Fibroblast of villous mesenchyme (primary cell): ENCODE measurements around the gene HS2ST1. TPM values are rescaled to one million over a fixed set of nuclear protein-coding genes. Genes with fewer than 3 reads are reported as not detected.
"Not testable (repeated sequence)": the region's sequence is repeated elsewhere in the genome, so short reads cannot be mapped to it uniquely, and the experiment has no call there.

ENCODE experiments used
- DNase-seq: peaks from one replicate; pipeline ENCODE4 v3.0.0-alpha.2; 2010; ENCODE audit warnings: low read depth
- H3K4me3 ChIP-seq: 2 replicates; pipeline ENCODE4 v1.5.1; 2011; ENCODE audit warnings: low read depth, mild to moderate bottlenecking, low read length
- total RNA-seq: library from RNA; depleted of rRNA; stranded (reverse); fragments of >200 nt; gene quantifications from 2 replicates; pipeline ENCODE4 v1.2.3, GENCODE V29; 2012
- TF ChIP-seq, protein P1 (sequence below): IDR thresholded peaks from 2 replicates; pipeline ENCODE4 v1.5.1; 2012; ENCODE audit warnings: low read depth, mild to moderate bottlenecking, low read length; ENCODE audit not compliant: insufficient read depth

The HS2ST1 gene
- total RNA-seq, 1 donor: 18.6 TPM

DNA sequence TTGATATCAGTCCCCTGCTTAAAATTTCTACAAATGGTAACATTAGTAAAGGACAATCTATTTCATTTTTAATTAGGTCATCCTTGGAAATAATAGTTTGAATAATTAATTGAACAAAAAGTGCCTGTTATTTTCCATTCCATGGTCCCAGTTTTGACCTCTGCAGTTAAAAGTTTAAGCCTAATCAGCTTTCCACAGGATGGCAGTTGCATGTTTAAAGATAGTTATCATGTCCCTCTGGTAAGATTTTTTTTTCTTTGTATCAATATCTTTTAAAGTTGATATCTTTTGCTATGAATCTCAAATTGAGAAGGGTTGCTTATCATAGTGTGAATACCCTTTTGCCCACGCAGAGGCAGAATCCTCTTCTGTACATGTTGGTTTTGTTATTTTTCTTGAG lies 90.4 kb downstream of the HS2ST1 start:
- TF ChIP-seq, protein P1, sequence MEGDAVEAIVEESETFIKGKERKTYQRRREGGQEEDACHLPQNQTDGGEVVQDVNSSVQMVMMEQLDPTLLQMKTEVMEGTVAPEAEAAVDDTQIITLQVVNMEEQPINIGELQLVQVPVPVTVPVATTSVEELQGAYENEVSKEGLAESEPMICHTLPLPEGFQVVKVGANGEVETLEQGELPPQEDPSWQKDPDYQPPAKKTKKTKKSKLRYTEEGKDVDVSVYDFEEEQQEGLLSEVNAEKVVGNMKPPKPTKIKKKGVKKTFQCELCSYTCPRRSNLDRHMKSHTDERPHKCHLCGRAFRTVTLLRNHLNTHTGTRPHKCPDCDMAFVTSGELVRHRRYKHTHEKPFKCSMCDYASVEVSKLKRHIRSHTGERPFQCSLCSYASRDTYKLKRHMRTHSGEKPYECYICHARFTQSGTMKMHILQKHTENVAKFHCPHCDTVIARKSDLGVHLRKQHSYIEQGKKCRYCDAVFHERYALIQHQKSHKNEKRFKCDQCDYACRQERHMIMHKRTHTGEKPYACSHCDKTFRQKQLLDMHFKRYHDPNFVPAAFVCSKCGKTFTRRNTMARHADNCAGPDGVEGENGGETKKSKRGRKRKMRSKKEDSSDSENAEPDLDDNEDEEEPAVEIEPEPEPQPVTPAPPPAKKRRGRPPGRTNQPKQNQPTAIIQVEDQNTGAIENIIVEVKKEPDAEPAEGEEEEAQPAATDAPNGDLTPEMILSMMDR: no peak
- no peak overlapping the region for H3K4me3 ChIP-seq
- no peak for DNase-seq

GRCh38 chr1:87007323-87007722 lies 92.9 kb downstream of the HS2ST1 start:
- no peak for DNase-seq
- no peak overlapping the region for H3K4me3 ChIP-seq
- TF ChIP-seq, protein P1: no peak

- not testable (repeated sequence) for DNase-seq, H3K4me3 ChIP-seq
These were observed 99.0 kb downstream of the HS2ST1 start for GRCh38 chr1:87013385-87013784.

DNA sequence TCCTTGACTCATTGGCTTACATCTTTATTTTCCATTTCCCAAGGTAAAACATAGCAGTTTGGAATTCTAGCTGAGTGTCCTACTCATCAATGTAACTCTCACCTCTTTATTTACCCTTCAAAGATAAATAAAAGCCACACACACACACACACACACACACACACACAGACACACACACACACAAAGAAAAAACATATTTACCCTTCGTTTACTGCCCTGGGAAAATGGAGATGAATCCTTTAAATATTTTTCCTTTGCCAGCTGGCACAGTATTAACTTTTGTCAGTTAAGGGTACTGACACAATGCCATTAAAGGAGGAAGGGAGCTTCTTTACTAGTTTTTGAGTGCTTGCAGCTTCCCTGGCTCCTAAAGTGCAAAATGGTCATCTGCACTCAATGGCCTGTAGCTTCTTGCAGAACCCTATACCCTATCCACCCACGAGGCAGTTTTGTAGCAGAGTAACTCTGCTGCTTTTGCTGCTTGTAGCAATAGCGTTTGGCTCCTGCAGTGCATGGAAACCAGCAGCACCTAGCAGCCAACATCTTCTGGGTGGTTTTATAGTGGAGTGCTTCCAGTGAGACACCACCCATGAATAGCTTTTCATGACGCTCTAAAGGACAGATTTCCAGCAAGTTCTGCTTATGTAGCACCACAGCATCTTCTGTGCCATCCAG lies 103.7 kb downstream of the HS2ST1 start:
- no peak for DNase-seq
- H3K4me3 ChIP-seq: no peak overlapping the region
- TF ChIP-seq, protein P1: no peak

DNA sequence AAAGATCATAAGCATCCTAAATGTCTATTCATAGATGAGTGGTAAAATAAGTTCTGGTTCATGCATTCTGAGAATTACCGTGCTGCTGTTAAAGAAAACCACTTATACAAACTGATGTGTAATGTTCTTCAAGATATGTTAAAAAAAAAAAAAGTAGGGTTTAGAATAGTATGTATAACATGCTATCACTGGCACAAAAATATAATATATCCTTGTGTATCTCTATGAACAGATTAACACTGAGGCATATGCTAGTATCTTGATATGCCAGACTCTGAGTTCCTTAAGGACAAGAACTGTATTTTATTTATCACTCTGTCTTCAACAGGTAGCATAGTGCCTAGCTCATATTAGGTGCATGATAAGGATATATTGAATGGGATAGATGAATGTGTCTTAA lies 108.9 kb downstream of the HS2ST1 start:
- TF ChIP-seq, protein P1: no peak
- no peak overlapping the region for H3K4me3 ChIP-seq
- no peak for DNase-seq

- peak; percentile 43 for DNase-seq
- no peak overlapping the region for H3K4me3 ChIP-seq
- TF ChIP-seq, protein P1: peak; percentile 72
These were observed 110.6 kb downstream of the HS2ST1 start for GRCh38 chr1:87024936-87025540.

DNA sequence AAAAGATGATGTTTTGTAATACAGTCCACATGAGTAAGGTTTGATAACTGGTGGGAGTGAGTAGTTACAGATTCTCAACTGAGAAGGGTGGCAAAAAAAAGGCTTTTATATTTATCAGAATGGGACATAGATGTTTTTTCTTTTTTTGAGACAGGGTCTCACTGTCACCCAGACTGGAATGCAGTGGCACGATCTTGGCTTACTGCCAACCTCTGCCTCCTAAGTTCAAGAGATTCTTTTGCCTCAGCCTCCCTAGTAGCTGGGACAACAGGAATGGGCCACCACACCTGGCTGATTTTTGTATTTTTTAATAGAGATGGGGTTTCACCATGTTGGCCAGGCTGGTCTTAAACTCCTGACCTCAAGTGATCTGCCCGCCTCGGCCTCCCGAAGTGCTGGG lies 113.1 kb downstream of the HS2ST1 start:
- DNase-seq, H3K4me3 ChIP-seq: not testable (repeated sequence)

DNA sequence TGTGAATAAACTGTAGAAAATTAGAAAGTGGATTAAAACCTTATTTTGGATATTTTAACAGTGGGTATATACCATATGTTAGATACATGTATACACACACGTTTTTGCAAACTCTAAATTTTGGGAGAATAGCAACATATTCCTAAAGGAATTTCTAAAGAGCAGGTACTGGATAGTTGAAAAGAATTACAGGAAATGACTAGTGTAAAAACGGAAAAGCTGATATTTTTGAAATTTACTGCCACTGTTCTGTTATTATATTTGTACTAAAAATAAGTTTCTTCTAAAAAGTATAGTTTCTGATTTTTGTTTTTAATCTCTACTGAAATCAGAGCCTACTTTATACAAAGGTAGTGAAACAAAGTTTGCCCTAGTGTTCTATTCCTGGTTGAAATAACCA lies 114.1 kb downstream of the HS2ST1 start:
- DNase-seq: no peak
- H3K4me3 ChIP-seq: no peak overlapping the region
- TF ChIP-seq, protein P1: no peak
